Measurements from ENCODE around the gene SORCS1. TPM values are rescaled to one million over a fixed set of nuclear protein-coding genes. Genes with fewer than 3 reads are reported as not detected.

Gene SORCS1
- total and polyA plus RNA-seq, 2 experiments from 2014 or later: 1.1 to 4.6 TPM

DNA sequence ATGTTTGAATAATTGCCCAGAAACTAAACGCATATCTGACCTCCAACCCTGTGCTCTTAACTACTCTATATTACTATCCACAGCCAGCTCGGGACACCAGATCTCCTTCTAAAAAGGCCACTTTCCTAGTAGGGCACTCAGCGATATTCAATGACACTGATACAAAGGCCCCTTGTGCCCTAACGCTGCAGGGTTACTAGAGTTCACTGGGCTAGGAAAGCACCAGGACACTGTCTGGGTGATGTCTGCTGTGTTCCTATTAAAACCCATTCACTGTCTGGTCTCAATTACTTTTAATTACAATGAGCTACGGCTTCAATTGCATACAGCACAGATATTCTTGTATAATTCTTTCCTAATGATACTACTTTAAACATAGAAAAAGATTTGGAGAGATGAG, 91.7 kb downstream of the SORCS1 start:
- Histone ChIP-seq H3K79me2 (no peaks in the 10 kb centered on the region), H3K27me3 (no peaks in the 10 kb centered on the region), H3K9me2 (replicated peaks; ENCODE audit: insufficient read depth) (no peaks in the 10 kb centered on the region), H3K4me2 (no peak overlapping the region), H2AFZ (no peak overlapping the region), H3K9me3 (ENCODE audit: low read depth) (no peaks in the 10 kb centered on the region), H3K27ac (no peak overlapping the region), H3K4me3 (no peak overlapping the region), H3K4me1 (ENCODE audit: insufficient read depth) (no peaks in the 10 kb centered on the region), H3K36me3 (replicated peaks; ENCODE audit: insufficient read depth, low read depth) (no peaks in the 10 kb centered on the region), H4K20me1 (ENCODE audit: insufficient read depth, poor library complexity, severe bottlenecking) (no peaks in the 10 kb centered on the region)
- no peak for DNase-seq (ENCODE audit: low spot score)
- WGBS (ENCODE audit: low lambda C conversion rate, missing lambda C conversion rate): 44% methylated on average over 5 of the region's 5 CpGs
- TF ChIP-seq, protein P1, sequence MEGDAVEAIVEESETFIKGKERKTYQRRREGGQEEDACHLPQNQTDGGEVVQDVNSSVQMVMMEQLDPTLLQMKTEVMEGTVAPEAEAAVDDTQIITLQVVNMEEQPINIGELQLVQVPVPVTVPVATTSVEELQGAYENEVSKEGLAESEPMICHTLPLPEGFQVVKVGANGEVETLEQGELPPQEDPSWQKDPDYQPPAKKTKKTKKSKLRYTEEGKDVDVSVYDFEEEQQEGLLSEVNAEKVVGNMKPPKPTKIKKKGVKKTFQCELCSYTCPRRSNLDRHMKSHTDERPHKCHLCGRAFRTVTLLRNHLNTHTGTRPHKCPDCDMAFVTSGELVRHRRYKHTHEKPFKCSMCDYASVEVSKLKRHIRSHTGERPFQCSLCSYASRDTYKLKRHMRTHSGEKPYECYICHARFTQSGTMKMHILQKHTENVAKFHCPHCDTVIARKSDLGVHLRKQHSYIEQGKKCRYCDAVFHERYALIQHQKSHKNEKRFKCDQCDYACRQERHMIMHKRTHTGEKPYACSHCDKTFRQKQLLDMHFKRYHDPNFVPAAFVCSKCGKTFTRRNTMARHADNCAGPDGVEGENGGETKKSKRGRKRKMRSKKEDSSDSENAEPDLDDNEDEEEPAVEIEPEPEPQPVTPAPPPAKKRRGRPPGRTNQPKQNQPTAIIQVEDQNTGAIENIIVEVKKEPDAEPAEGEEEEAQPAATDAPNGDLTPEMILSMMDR (IDR thresholded peaks at IDR 0.05; ENCODE audit: poor library complexity): no peak
- no peak for TF ChIP-seq EZH2 (IDR thresholded peaks at IDR 0.05; ENCODE audit: borderline replicate concordance)
- no peak for TF ChIP-seq EZH2phosphoT487 (IDR thresholded peaks at IDR 0.05; ENCODE audit: low read depth, severe bottlenecking, unreplicated experiment)

DNA sequence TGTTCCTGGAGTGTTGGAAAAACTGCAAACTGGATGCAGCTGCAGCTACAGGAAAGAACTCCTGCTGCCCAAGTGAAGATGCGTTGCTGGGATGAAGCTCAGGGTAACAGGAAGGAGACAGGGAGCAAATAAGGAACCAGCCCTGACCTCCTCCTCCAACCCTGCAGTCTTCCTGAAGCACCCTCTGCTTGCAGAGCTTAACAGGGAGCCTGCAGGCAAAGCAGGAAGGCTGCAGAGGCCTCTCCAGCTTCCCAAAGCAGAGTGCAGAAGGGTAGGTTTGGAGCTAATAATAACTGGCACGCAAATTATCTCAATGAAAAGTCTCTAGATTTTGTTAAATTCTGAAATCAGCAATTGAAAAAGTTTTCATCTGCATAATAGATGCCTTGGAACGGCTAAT, 92.5 kb downstream of the SORCS1 start:
- Histone ChIP-seq H3K9me2 (replicated peaks; ENCODE audit: insufficient read depth) (no peaks in the 10 kb centered on the region), H3K27me3 (no peaks in the 10 kb centered on the region), H2AFZ (no peak overlapping the region), H3K4me1 (ENCODE audit: insufficient read depth) (no peaks in the 10 kb centered on the region), H3K4me2 (no peak overlapping the region), H3K4me3 (no peak overlapping the region), H4K20me1 (ENCODE audit: insufficient read depth, poor library complexity, severe bottlenecking) (no peaks in the 10 kb centered on the region), H3K9me3 (ENCODE audit: low read depth) (no peaks in the 10 kb centered on the region), H3K36me3 (replicated peaks; ENCODE audit: insufficient read depth, low read depth) (no peaks in the 10 kb centered on the region), H3K79me2 (no peaks in the 10 kb centered on the region), H3K27ac (no peak overlapping the region)
- DNase-seq (ENCODE audit: low spot score): no peak
- TF ChIP-seq, protein P1 (IDR thresholded peaks at IDR 0.05; ENCODE audit: poor library complexity): no peak
- WGBS (ENCODE audit: low lambda C conversion rate, missing lambda C conversion rate): 85% methylated on average over 3 of the region's 3 CpGs

DNA sequence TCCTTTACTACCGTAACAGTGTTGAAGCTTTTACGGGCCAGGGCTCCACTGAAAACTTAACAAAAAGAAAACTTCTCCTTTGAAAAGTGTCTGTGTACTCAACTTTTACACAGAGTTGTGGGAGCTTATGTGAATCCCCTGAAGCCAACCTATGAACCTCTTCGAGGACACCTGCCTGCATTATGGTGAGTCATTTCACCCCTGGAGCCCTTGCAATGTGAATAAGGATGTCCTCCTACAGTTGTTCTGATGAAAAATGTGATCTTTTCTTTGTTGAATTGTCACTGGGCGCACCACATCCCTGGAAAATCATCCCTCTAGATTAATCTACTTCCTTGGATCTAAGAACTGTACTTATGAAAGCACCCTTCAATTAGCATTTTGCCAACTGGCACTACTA, 93.2 kb downstream of the SORCS1 start:
- H3K27ac ChIP-seq: no peak overlapping the region
- H3K27me3 ChIP-seq: no peaks in the 10 kb centered on the region
- H2AFZ ChIP-seq: no peak overlapping the region
- DNase-seq (ENCODE audit: low spot score): no peak
- WGBS (ENCODE audit: low lambda C conversion rate, missing lambda C conversion rate): 78% methylated on average over 4 of the region's 4 CpGs
- H3K79me2 ChIP-seq: no peaks in the 10 kb centered on the region
- H3K9me3 ChIP-seq (ENCODE audit: low read depth): no peaks in the 10 kb centered on the region
- no peaks in the 10 kb centered on the region for H4K20me1 ChIP-seq (ENCODE audit: insufficient read depth, poor library complexity, severe bottlenecking)
- H3K9me2 ChIP-seq (replicated peaks; ENCODE audit: insufficient read depth): no peaks in the 10 kb centered on the region
- TF ChIP-seq EZH2phosphoT487 (IDR thresholded peaks at IDR 0.05; ENCODE audit: low read depth, severe bottlenecking, unreplicated experiment): no peak
- TF ChIP-seq, protein P1 (IDR thresholded peaks at IDR 0.05; ENCODE audit: poor library complexity): no peak
- TF ChIP-seq EZH2 (IDR thresholded peaks at IDR 0.05; ENCODE audit: borderline replicate concordance): no peak
- no peak overlapping the region for H3K4me3 ChIP-seq
- H3K4me2 ChIP-seq: no peak overlapping the region
- no peaks in the 10 kb centered on the region for H3K4me1 ChIP-seq (ENCODE audit: insufficient read depth)
- no peaks in the 10 kb centered on the region for H3K36me3 ChIP-seq (replicated peaks; ENCODE audit: insufficient read depth, low read depth)

DNA sequence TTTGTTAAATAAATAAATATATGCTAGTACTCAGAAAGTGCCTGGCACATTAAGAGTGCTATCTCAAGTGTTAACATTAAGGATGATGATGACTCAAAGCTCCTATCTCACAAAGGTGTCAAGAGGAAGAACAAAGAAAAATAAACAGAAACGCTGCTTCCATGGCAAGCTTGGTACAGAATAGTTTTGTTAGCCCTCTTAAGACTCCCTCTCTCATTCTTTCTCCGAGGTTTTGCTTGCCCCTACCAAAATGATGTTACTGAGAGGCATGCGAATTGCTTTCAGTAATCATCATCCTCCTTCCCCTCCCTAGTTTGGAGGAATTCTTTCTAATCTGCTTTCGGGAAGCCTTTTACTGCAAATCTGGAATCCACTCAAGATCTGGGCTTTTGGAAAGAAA, 96.7 kb downstream of the SORCS1 start:
- Histone ChIP-seq H3K4me3 (no peak overlapping the region), H3K79me2 (no peaks in the 10 kb centered on the region), H3K9me2 (replicated peaks; ENCODE audit: insufficient read depth) (no peaks in the 10 kb centered on the region), H3K4me2 (no peak overlapping the region), H3K9me3 (ENCODE audit: low read depth) (no peaks in the 10 kb centered on the region), H3K27me3 (no peaks in the 10 kb centered on the region), H3K27ac (no peak overlapping the region), H2AFZ (no peak overlapping the region), H3K4me1 (ENCODE audit: insufficient read depth) (no peaks in the 10 kb centered on the region), H3K36me3 (replicated peaks; ENCODE audit: insufficient read depth, low read depth) (no peaks in the 10 kb centered on the region), H4K20me1 (ENCODE audit: insufficient read depth, poor library complexity, severe bottlenecking) (no peaks in the 10 kb centered on the region)
- TF ChIP-seq EZH2phosphoT487 (IDR thresholded peaks at IDR 0.05; ENCODE audit: low read depth, severe bottlenecking, unreplicated experiment) (no peak), EZH2 (IDR thresholded peaks at IDR 0.05; ENCODE audit: borderline replicate concordance) (no peak)
- TF ChIP-seq, protein P1 (IDR thresholded peaks at IDR 0.05; ENCODE audit: poor library complexity): no peak
- WGBS (ENCODE audit: low lambda C conversion rate, missing lambda C conversion rate): 32% methylated on average over 4 of the region's 4 CpGs
- DNase-seq (ENCODE audit: low spot score): no peak
